Measurements from ENCODE around the gene PDCD1.

Gene PDCD1

GRCh38 chr2:241871538-241872312, 13.0 kb upstream of the PDCD1 start:
- Histone ChIP-seq H3K36me3 (ENCODE audit: control insufficient read depth in 2 of 2, insufficient read depth in 1 of 2, low read length in 2 of 2) (no peaks in the 10 kb centered on the region), H3K4me1 (ENCODE audit: control insufficient read depth, insufficient read depth, low read length) (no peaks in the 10 kb centered on the region), H3K27ac (ENCODE audit: extremely low read depth, low read depth, low read length) (no peak overlapping the region), H3K9me3 (ENCODE audit: control insufficient read depth, insufficient read depth, low read depth, low read length) (no peaks in the 10 kb centered on the region), H3K4me3 (ENCODE audit: low read depth, low read length) (no peak overlapping the region)
- TF ChIP-seq ZNF311 (tag by site-specific recombination; IDR thresholded peaks at IDR 0.05; ENCODE audit: borderline replicate concordance) (no peak), ZNF174 (tag by site-specific recombination; IDR thresholded peaks at IDR 0.05) (no peak), ZNF266 (tag by site-specific recombination; IDR thresholded peaks at IDR 0.05; ENCODE audit: low read depth) (no peak), KLF16 (tag by site-specific recombination; IDR thresholded peaks at IDR 0.05) (no peak), ZNF473 (tag by site-specific recombination; IDR thresholded peaks at IDR 0.05) (no peak), OSR2 (tag by site-specific recombination; IDR thresholded peaks at IDR 0.05) (no peak), ZNF600 (tag by site-specific recombination; IDR thresholded peaks at IDR 0.05) (no peak), KLF7 (tag by site-specific recombination; IDR thresholded peaks at IDR 0.05; ENCODE audit: borderline replicate concordance) (no peak), ZNF280D (tag by site-specific recombination; IDR thresholded peaks at IDR 0.05) (no peak), SP7 (tag by site-specific recombination; IDR thresholded peaks at IDR 0.05) (no peak), ZNF571 (tag by site-specific recombination; IDR thresholded peaks at IDR 0.05) (no peak), ZBTB17 (tag by site-specific recombination; IDR thresholded peaks at IDR 0.05) (no peak), REPIN1 (tag by site-specific recombination; IDR thresholded peaks at IDR 0.05; ENCODE audit: low read depth) (no peak)
- TF ChIP-seq, protein P1, sequence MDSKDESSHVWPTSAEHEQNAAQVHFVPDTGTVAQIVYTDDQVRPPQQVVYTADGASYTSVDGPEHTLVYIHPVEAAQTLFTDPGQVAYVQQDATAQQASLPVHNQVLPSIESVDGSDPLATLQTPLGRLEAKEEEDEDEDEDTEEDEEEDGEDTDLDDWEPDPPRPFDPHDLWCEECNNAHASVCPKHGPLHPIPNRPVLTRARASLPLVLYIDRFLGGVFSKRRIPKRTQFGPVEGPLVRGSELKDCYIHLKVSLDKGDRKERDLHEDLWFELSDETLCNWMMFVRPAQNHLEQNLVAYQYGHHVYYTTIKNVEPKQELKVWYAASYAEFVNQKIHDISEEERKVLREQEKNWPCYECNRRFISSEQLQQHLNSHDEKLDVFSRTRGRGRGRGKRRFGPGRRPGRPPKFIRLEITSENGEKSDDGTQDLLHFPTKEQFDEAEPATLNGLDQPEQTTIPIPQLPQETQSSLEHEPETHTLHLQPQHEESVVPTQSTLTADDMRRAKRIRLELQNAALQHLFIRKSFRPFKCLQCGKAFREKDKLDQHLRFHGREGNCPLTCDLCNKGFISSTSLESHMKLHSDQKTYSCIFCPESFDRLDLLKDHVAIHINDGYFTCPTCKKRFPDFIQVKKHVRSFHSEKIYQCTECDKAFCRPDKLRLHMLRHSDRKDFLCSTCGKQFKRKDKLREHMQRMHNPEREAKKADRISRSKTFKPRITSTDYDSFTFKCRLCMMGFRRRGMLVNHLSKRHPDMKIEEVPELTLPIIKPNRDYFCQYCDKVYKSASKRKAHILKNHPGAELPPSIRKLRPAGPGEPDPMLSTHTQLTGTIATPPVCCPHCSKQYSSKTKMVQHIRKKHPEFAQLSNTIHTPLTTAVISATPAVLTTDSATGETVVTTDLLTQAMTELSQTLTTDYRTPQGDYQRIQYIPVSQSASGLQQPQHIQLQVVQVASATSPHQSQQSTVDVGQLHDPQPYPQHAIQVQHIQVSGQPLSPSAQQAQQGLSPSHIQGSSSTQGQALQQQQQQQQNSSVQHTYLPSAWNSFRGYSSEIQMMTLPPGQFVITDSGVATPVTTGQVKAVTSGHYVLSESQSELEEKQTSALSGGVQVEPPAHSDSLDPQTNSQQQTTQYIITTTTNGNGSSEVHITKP (tag by site-specific recombination; IDR thresholded peaks at IDR 0.05) = no peak
- CTCF ChIA-PET = interaction anchor here (0.6 kb wide), 2 partner anchors 42 to 786 kb away, joined by 4 to 5 read pairs; no protein-coding TSS in a partner anchor
- POLR2A ChIA-PET = interaction anchor here (1.1 kb wide), 1 partner anchor 169 kb away, joined by 3 read pairs; no protein-coding TSS in a partner anchor

DNA sequence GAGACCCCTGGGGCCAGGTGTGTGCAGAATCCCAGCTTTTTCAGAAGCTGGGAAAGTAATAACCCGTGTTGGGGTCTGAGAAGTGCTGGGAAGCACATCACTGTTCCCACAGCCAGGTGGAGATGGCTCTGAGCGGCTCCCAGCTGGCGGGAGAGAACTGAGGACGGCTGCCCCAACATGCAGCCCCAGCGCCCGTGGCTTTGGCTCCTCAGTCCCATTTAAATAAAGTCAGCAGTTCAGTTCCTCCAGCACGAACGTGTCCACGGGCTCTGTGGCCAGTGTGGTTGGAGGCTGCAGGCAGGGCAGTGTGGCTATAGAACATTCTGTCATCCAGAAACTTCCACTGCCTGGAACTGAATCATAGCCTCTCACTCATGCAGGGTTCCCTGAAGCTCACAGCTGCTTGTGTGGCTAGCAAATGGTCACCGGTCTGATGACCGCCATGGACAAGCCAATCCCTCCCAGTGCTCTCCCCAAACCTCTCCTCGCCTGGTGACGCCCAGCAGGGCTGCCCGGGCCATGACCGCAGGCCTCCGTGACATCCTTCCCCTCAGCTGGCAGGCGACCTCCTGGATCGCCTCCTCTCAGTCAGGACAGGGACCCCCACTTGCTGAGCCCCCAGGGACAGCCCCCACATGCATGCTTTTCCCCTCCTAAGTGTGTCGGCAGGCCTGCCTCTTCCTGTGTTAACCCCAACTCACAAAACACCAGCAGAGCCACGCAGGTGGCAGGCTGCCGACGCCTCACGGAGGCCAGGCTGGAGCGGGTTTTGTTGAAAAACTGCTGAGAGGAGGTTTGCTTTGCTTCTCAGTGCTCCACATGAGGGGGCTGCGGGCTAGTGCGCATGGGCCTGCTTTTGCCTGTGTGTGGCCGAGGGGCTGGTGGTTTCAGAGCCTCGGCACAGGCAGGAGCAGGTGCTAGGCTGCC, 12.2 kb upstream of the PDCD1 start:
- ChIA-PET CTCF (no interaction called here), POLR2A (no interaction called here)
- H3K27ac ChIP-seq (ENCODE audit: extremely low read depth, low read depth, low read length) = no peak overlapping the region
- no peak overlapping the region for H3K4me3 ChIP-seq (ENCODE audit: low read depth, low read length)
- no peaks in the 10 kb centered on the region for H3K4me1 ChIP-seq (ENCODE audit: control insufficient read depth, insufficient read depth, low read length)
- H3K9me3 ChIP-seq (ENCODE audit: control insufficient read depth, insufficient read depth, low read depth, low read length) = no peaks in the 10 kb centered on the region
- TF ChIP-seq ZNF549 (tag by site-specific recombination; IDR thresholded peaks at IDR 0.05) (no peak), ZNF548 (tag by site-specific recombination; IDR thresholded peaks at IDR 0.05) (no peak), ZNF292 (tag by site-specific recombination; IDR thresholded peaks at IDR 0.05; ENCODE audit: borderline replicate concordance, low read depth) (no peak)
- H3K36me3 ChIP-seq (ENCODE audit: control insufficient read depth in 2 of 2, insufficient read depth in 1 of 2, low read length in 2 of 2) = no peaks in the 10 kb centered on the region

Data from HEK293 (cell line).